SU-DHL-6 (cell line): ENCODE measurements around the gene GALNT9.

ENCODE experiments used
- H2AFZ ChIP-seq: fragments of 200-600 bp; sonication (generic); 2 replicates; pipeline ENCODE4 v1.6.1; 2014; ENCODE audit warnings: low read depth, mild to moderate bottlenecking, moderate library complexity, mixed read lengths, antibody characterized with exemption, low read length; ENCODE audit not compliant: severe bottlenecking
- H3F3A ChIP-seq: fragments of 200-600 bp; shearing (Covaris generic); 2 replicates; pipeline ENCODE4 v1.6.0; 2016; ENCODE audit warnings: antibody characterized with exemption, mild to moderate bottlenecking; ENCODE audit not compliant: insufficient read depth
- H3K27ac ChIP-seq: fragments of 200-600 bp; sonication (generic); 2 replicates; pipeline ENCODE4 v1.5.1; 2016; ENCODE audit warnings: low read depth, mild to moderate bottlenecking, low read length, moderate library complexity, mixed read lengths
- H3K27me3 ChIP-seq: fragments of 200-600 bp; sonication (generic), shearing (Covaris generic); 2 replicates; pipeline ENCODE4 v1.6.0; 2014; ENCODE audit warnings: mild to moderate bottlenecking, low read length
- H3K36me3 ChIP-seq: fragments of 200-600 bp; sonication (generic); 2 replicates; pipeline ENCODE4 v1.6.1; 2014; ENCODE audit warnings: mild to moderate bottlenecking, low read length, mixed read lengths
- H3K4me2 ChIP-seq: fragments of 300-600, 200-600 bp; shearing (Covaris generic), sonication (generic); 2 replicates; pipeline ENCODE4 v1.6.0; 2014; ENCODE audit warnings: low read length, low read depth, mild to moderate bottlenecking; ENCODE audit not compliant: poor library complexity, severe bottlenecking
- H3K4me3 ChIP-seq: fragments of 200-600 bp; sonication (generic); 2 replicates; pipeline ENCODE4 v1.5.1; 2014; ENCODE audit warnings: antibody characterized with exemption, low read length, mild to moderate bottlenecking, mixed read lengths; ENCODE audit not compliant: insufficient read depth, poor library complexity, severe bottlenecking
- H3K79me2 ChIP-seq: fragments of 200-600 bp; sonication (generic); 2 replicates; pipeline ENCODE4 v1.6.1; 2014; ENCODE audit warnings: mild to moderate bottlenecking, low read length, moderate library complexity; ENCODE audit not compliant: insufficient read depth
- H3K9ac ChIP-seq: fragments of 200-600 bp; sonication (generic); 2 replicates; pipeline ENCODE4 v1.7.0; 2014; ENCODE audit warnings: mild to moderate bottlenecking, low read length
- H3K9me2 ChIP-seq: fragments of 200-600 bp; sonication (generic); replicated peaks from 2 replicates; pipeline ENCODE4 v1.6.1; 2014; ENCODE audit warnings: low read length; ENCODE audit not compliant: insufficient read depth
- H3K9me3 ChIP-seq: fragments of 200-600 bp; sonication (generic); 2 replicates; pipeline ENCODE4 v1.6.1; 2014; ENCODE audit warnings: low read length, mixed read lengths; ENCODE audit not compliant: insufficient read depth
- H4K20me1 ChIP-seq: fragments of 200-600 bp; sonication (generic); 2 replicates; pipeline ENCODE4 v1.6.1; 2014; ENCODE audit warnings: low read depth, mild to moderate bottlenecking, antibody characterized with exemption, low read length, moderate library complexity, mixed read lengths
- EZH2phosphoT487 ChIP-seq: fragments of 200-600 bp; sonication (generic), shearing (Covaris generic); conservative IDR thresholded peaks from 2 replicates; pipeline ENCODE4 v1.6.1; 2018; ENCODE audit warnings: mild to moderate bottlenecking, antibody characterized with exemption, low read length, moderate library complexity, mixed read lengths
- TF ChIP-seq, protein P1 (sequence below): fragments of 200-600 bp; sonication (generic); IDR thresholded peaks from one replicate; pipeline ENCODE4 v1.5.1; 2017; ENCODE audit warnings: antibody characterized with exemption, mild to moderate bottlenecking, low read length, moderate library complexity; ENCODE audit not compliant: insufficient read depth, poor library complexity, severe bottlenecking

The GALNT9 gene

DNA sequence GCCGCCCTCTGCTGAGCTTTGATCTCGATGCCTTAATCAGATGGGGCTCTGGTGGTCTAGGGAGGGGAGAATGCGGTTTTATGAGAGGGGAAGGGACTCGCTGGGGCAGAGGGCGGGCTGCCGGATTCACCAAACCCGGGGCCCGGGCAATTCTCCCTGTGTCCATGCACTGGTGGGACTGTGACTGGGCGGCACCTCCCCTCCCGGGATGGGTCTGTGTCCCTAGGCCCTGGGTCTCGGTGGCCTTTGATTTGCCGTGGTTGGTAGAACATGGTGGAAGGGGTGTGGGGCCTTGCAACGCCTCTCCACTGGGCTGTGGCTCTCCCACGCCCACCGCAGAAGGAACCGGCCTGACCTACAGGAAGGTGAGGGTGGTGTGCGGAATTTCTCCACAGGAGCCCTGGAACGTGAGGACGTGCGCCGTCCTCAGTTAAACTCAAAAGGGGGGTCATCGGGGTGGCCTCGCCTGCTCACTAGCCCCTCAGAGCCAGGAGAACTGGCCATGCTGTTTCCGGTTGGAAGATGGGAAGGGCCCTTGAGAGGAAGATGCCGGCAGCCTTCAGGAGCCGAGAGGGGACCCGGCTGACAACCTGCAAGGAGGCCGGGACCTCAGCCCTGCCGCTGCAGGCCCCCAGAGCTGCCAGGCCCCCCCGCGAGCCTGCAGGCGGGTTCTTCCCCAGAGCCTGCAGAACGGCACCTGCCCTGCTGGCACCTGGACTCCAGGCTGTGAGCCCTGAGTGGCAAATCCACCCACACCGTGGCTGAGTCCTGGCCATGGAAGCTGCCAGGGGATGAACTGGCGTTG, 141.5 kb downstream of the GALNT9 start:
- Histone ChIP-seq H3K4me2 (no peak overlapping the region), H3K9me2 (no peaks in the 10 kb centered on the region), H3K4me3 (no peak overlapping the region), H3K27me3 (no peaks in the 10 kb centered on the region), H4K20me1 (no peaks in the 10 kb centered on the region), H3K9me3 (no peaks in the 10 kb centered on the region), H3K36me3 (no peaks in the 10 kb centered on the region), H3K9ac (no peak overlapping the region), H2AFZ (no peak overlapping the region), H3F3A (no peaks in the 10 kb centered on the region), H3K79me2 (no peaks in the 10 kb centered on the region), H3K27ac (no peak overlapping the region)
- no peak for TF ChIP-seq EZH2phosphoT487
- TF ChIP-seq, protein P1, sequence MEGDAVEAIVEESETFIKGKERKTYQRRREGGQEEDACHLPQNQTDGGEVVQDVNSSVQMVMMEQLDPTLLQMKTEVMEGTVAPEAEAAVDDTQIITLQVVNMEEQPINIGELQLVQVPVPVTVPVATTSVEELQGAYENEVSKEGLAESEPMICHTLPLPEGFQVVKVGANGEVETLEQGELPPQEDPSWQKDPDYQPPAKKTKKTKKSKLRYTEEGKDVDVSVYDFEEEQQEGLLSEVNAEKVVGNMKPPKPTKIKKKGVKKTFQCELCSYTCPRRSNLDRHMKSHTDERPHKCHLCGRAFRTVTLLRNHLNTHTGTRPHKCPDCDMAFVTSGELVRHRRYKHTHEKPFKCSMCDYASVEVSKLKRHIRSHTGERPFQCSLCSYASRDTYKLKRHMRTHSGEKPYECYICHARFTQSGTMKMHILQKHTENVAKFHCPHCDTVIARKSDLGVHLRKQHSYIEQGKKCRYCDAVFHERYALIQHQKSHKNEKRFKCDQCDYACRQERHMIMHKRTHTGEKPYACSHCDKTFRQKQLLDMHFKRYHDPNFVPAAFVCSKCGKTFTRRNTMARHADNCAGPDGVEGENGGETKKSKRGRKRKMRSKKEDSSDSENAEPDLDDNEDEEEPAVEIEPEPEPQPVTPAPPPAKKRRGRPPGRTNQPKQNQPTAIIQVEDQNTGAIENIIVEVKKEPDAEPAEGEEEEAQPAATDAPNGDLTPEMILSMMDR = no peak

DNA sequence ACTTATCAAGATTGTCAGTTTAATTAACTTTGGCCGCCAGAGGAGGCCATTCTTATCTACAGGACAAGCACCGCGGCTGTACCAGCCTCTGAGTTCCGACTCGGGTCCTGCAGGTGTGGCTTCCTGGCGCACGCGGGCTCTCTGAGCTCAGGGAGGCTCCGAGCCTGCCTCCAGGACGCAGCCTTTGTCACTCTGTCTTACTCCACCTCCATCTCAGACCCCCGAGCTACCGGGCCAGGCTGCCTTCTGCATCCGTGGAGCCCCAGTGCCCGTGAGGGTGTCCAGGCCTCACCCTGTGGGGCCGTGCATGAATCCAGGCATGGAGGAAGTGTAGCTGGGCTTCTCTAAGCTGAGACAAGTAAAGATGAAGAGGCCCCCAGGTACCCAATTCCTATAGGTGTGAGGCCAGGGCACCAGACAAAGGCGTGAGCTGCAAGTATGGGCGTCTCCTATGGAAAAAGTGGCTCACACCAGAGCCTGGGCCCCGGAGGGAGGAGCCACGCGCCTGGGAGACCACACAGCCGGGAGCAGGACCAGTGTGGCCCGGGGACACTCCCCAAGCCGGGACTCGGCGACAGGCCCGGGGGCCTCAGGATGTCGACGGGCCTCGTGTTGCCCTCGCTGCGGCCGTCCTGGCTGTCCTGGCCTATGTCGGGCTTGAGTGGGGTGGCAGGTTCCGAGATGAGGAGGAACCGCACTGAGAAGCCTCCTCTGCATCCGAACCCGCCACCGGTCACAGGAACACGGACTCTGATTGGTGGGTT, 142.3 kb downstream of the GALNT9 start:
- H3K4me2 ChIP-seq = no peak overlapping the region
- H2AFZ ChIP-seq = no peak overlapping the region
- H3K27me3 ChIP-seq = no peaks in the 10 kb centered on the region

DNA sequence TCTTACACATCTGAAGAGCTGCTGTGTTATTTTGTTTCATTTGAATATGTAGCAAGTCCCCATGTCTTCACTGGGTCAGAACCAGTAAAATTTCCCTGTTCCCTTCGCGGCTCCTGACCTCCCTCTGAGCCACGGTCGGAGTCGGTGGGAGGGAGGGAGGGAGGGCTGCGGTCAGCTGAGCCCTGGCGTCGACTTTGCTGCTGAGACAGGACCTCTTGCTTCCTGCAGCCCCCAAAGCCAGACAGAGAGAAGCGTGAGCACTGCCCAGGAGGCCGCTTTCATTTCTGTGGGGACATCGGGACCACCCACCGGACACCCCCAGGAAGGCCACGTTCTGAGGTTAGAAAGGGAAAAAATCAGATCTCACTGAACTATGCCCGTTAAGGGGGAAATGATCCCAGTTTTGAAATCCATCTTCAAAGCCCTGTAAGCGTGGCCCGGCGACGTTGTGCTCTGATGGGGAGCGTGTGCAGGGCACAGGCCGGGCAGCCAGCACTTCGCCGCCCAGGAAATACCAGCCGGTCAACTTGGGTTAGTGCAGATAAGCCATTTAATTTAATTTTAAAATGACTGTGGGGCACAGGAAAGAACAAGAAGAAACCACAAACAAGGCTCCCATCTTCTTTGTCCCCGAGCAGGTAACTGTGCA, 143.1 kb downstream of the GALNT9 start:
- H3K4me3 ChIP-seq = no peak overlapping the region
- no peak overlapping the region for H3K9ac ChIP-seq
- H2AFZ ChIP-seq = no peak overlapping the region
- no peaks in the 10 kb centered on the region for H3K9me2 ChIP-seq
- H3K27ac ChIP-seq = no peak overlapping the region
- no peak overlapping the region for H3K4me2 ChIP-seq
- H3K9me3 ChIP-seq = no peaks in the 10 kb centered on the region
- H3K36me3 ChIP-seq = no peaks in the 10 kb centered on the region
- TF ChIP-seq, protein P1 = no peak
- H4K20me1 ChIP-seq = no peaks in the 10 kb centered on the region
- no peaks in the 10 kb centered on the region for H3K79me2 ChIP-seq
- no peaks in the 10 kb centered on the region for H3K27me3 ChIP-seq
- H3F3A ChIP-seq = no peaks in the 10 kb centered on the region

More for the DNA sequence above, 142.3 kb downstream of the GALNT9 start:
- TF ChIP-seq, protein P1 = no peak
- Histone ChIP-seq H3K9me2 (no peaks in the 10 kb centered on the region), H3K4me3 (no peak overlapping the region), H3F3A (no peaks in the 10 kb centered on the region), H3K9me3 (no peaks in the 10 kb centered on the region), H3K36me3 (no peaks in the 10 kb centered on the region), H3K9ac (no peak overlapping the region), H4K20me1 (no peaks in the 10 kb centered on the region), H3K27ac (no peak overlapping the region), H3K79me2 (no peaks in the 10 kb centered on the region)
